HG03442 (cell line): Measurements from ENCODE around the gene PNPLA7.
"Not testable (repeated sequence)": the region's sequence is repeated elsewhere in the genome, so short reads cannot be mapped to it uniquely, and the experiment has no call there.

Experiments used
- ATAC-seq: cut with Tn5 transposase; IDR thresholded peaks from one replicate; pipeline ENCODE4 v1.9.1; 2021; ENCODE audit warnings: mild to moderate bottlenecking, moderate library complexity; ENCODE audit not compliant: unreplicated experiment

The PNPLA7 gene

DNA sequence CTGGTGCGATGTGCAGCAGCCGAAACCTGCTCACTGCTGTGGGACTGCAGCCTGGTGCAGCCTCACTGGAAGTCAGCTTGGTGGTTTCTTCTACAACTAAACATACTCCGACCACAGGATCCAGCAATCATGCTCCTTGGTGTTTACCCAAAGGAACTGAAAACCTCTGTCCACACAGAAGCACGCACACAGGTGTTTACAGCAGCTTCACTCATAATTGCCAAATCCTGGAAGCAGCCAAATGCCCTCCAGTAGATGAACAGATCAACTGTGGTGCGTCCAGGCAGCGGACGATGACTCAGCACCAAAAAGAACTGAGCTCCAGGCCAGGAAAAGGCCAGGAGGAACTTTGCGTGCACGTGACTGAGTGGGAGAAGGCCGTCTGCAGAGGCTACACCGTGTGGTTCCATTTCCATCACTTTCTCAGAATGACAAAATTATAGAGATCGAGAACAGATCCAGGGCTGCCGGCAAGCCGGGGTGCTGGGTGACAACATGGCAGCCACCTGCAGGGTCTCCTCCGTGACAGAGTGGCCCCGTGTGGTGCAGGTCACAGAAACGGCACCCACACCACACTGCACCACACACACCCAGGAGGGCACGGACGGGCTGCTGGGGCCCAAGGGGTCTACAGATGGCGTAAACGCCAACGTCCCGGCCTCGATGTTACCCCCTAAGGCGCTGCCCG lies 68.0 kb downstream of the PNPLA7 start:
- no peak for ATAC-seq

DNA sequence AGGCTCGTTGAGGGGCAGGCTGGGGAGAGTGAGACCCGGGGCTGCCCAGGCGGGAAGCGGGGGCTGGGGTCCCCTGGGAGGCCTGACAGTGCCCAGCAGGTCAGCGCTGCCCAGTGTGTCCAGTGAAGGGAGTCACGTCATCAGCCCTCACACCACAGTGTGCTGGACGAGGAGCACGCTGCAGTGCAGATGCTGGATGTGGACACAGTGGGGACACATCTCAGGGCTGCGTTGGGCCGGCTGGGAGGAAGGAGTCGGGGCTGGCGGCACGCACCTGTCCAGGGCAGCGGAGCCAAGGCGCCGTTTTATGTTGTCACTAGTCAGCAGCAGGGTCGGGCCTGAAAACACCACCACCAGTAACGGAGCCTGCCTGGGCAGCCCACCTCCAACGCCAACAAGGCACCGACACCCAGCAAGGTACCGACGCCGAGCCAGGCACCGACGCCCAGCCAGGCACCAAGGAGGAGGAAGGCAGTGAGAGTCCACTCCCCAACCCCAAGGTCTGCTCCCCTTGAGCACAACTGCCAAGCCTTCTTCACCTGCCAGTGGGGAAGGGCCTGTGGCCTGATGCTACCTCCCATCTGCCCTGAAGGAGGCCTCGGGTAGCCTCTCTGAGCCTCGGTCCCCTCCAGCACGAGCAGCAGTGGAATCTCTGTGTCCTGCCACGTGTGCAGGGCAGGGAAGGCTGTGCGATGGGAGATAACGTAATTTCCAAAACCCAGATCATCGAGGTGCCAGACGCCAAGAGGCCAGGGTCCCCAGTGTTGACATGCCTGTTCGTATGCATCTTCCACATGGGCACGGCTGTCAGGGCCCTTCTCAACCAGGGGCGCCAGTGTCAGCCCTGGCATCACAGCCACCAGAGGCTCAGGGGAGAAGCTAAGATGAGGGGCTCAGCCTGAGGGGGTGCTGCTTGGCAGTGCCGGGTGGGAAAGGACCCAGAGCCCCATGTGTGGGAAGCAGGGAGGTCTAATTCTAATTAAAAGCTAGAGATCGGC lies 69.2 kb downstream of the PNPLA7 start:
- ATAC-seq, result no peak

DNA sequence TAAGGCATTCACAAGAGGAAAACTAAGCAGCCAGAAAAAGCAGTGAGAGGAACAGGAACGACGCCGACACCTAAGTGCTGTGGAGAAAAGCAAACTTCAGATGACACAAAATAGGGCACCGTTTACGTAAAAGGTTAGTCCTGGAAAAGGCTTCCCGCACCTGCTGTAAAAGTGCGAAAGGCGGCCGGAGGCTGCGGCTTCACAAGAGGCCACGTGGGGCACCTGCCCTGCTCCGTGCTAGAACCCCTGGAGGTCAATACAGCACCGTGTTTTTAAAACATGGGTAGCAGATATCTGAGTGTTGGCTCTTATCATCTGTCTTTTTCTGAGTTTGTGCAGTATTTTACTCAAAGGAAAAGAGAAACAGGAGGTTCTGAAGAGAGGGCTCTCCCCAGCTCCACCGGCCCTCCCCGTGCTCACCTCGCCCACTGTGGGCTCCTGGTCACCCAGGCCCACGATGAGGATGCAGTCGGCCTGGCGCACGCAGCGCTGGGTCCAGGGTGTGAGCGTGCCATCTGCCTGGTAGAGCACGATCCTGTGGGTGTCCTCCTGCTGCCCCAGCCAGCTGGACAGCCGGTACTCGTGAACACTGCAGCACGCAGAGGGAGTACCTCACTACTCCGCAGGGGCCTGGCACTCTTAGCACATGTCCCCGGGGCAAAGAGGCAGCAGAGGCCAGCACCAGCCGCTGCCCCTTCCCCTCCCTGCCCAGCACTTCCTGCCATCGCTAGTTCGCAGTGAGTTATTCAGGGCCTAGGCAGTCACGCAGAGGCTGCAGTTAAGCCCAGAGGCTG lies 70.1 kb downstream of the PNPLA7 start:
- no peak for ATAC-seq

DNA sequence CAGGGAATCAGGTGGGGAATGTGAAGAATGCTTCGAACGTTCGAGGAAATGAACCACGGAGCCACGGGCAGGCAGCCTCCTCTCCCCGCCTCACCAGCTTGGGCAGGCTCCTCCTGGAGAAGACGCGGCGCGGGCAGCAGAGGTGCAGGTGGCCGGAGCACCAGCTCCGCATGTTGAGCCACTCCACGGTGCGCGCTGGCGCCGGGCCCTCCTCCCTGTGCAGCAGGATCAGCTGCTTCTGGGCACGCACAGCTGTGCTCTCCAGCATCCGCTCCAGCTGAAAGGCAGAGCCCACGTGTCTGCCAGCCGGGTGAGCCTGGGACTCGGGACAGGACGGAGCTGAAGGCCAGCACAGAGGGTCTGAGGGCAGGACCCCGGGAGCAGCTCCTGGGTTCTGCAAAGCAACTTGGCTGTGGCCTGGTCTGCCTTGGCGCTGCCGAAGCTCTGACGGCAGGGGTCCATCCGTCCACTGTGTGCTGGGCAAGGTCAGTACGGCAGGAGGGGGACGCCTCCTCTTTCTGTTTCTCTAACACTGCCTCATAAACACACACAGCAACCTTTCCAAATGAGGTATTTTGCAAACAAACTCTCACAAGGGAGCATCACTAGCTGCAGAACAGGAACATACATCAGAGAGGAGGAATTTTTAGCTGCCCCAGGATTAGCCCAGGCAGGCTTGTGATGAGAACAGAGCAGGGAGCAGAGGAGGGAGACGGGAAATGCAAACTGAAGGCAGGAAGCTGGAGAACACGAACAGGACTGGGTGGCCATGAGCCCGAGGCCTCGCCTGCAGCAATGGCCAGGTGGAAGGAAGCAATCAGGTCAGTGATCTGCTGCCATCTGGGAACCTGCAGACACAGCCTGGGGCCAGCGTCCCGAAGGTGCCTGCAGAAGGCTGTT lies 71.0 kb downstream of the PNPLA7 start:
- ATAC-seq, result no peak

DNA sequence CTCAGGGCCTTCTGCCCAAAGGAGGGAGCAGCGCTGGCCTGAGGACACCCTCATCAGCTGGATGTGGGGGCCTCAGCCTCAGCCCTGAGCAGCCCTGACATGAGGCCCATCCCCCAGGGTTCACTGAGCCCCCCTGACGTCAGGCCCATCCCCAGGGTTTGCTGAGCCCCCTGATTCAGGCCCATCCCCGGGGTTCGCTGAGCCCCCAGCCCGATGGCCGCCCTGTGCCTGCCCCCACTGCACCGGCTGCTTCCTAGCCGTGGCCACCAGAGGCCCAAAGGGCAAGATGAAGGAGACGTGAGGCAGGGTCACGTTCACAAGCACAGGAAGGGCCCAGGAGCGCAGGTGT lies 71.6 kb downstream of the PNPLA7 start:
- no peak for ATAC-seq

DNA sequence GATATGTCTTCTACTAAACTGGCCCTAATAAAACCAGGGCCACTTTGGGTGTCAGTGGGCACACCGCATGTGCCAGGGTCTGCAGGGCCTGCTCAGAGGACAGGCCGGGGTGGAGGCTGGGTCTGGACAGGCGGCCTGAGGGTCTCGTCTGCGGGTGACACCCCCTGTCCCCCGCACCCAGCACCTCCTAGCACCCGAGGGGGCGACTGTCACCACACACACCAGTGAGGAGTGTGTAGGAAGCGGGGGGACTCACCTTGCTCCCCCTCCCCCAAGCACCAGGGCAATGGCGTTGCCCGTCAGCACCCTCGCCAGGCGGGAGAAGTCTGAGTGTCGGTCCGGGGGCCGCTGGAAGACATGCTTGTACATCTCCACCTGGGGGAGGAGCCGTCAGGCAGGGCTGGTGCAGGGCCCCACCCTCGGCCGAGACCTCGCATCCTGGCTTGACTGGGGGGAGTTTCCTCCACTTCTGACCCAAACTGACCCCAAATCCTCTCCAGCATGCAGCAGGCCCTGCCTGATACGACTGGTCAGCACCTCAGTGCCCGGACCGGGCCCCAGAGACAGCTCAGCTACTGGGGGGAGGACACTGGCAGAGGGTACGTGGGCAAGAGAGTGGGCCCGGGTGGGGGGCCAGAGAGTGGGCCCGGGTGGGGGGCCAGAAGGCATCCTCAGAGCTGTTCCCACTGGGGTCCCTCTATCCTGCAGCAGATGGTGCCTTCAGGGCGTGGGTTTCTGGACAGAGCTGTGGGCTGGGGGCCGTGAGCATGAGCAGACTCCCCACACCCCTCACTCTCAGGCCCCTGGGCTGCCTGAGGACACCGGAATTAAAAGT lies 72.2 kb downstream of the PNPLA7 start:
- no peak for ATAC-seq

DNA sequence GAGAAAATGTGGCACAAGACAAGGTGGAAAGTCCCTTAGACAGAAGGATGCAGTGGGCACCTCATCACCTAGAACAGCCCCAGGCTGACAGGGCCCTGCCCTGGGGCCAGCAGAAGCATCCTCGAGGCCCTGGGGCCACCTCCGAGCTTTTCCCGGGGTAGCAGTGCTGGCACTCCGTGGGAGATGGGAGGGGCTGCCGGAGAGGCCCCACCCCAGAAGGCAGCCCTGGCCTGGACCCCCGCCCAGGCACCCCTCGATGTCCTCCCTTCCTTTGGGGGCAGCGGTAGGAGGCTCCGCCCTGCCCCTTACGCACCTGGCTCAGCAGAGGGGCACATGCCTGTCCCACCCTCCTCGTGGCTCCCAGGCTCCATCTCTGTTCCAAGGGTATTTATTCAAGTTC lies 73.3 kb downstream of the PNPLA7 start:
- no peak for ATAC-seq

DNA sequence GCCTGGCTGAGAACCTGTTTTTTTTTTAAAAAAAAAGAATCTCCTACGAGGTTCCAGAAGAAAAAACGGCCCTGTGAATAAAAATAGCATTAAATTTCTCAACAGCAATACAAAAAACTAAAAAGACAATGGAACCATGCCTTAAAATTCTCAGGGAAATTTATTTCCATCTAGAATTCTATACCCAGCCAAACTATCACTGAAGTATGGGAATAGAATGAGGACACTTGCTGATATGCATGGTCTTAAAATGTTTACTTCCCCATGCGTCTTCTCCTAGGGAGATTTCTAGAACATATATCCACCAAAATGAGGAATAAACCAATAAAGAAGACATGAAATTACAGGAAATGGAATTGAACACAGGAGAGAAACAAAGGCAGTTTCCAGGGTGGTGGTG lies 74.5 kb downstream of the PNPLA7 start:
- no peak for ATAC-seq

DNA sequence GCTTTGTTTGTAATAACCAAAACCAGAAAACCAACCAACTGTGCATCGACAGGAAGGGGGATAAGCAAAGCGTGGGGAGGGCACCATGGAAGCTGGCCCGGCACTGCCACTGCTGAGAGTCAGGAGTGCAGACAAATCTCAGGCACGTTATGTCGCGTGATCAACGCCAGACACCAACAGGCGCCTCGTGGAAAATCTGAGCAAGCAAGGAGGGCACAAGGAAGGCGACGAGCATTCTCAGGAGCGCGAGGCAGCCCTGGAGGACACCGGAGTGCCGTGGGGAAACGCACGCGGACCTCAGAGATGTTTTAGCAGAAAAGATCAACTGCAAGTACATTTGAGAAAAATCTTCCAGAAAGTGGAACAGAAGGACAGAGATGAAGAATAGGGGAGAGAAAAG lies 75.9 kb downstream of the PNPLA7 start:
- no peak for ATAC-seq

DNA sequence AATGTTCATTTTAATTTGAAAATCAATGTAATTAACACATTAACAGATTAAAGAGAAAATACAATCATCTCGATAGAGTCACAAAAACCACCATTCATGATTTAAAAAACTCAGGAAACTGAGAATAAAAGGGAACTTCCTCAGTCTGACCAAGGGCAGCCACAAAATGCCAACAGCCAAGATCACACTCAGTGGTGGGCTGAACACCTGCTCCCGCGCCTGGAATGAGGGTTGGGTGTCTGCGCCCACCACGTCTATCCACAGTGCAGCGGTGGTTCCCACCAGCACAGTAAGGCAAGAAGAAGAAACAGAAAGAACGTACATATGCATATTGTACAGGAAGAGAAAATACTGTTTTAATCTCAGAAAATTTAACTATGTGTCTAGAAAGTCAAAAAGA lies 79.4 kb downstream of the PNPLA7 start:
- no peak for ATAC-seq

DNA sequence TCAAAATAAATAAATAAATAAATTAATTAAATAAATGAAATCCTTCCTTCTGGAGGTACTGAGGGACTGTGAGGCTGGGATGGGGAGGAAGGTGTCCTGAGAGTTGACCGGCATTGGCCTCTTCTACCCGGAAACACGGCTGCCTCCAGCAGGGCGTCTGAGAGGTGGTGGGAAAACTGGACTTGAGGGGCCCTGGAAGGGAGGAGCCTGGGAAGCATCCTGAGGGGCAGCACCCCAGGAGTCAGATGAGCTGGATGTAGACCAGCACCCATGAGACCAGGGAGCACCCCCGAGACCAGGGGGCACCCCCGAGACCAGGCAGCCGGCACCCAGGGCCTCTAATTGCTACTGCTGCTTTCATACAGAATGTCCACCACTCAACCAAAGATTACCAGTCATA lies 82.3 kb downstream of the PNPLA7 start:
- no peak for ATAC-seq

DNA sequence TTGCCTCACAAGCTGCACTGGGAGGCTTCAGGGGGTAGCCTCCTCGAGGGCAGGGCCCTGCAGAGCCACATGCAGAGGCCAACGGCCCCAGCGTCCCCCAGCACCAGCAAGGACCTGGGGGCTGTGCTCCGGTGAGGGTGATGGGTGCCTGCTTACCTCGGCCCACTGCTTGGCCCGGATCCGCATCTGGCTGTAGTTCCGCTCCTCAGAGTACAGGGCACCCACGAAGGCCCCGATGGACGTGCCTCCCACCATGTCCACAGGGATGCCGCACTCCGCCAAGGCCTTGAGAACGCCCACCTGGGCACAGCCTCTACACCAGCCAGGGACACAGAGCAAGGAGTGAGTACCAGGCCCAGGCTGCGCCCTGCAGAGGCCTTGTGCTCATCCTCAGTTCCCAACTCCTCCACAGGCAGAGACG lies 83.0 kb downstream of the PNPLA7 start:
- no peak for ATAC-seq

DNA sequence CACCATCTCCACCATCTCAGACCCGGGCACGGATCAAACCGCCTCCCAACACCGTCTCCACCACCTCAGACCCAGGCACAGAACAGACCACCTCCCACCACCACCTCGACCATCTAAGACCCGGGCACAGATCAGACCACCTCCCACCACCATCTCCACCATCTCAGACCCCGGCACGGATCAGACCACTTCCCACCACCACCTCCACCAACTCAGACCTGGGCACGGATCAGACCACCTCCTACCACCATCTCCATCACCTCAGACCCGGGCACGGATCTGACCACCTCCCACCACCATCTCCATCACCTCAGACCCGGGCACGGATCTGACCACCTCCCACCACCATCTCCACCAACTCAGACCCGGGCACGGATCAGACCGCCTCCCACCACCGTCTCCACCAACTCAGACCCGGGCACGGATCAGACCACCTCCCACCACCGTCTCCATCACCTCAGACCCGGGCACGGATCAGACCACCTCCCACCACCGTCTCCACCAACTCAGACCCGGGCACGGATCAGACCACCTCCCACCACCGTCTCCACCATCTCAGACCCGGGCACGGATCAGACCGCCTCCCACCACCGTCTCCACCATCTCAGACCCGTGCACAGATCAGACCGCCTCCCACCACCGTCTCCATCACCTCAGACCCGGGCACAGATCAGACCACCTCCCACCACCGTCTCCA lies 83.7 kb downstream of the PNPLA7 start:
- not testable (repeated sequence) for ATAC-seq

DNA sequence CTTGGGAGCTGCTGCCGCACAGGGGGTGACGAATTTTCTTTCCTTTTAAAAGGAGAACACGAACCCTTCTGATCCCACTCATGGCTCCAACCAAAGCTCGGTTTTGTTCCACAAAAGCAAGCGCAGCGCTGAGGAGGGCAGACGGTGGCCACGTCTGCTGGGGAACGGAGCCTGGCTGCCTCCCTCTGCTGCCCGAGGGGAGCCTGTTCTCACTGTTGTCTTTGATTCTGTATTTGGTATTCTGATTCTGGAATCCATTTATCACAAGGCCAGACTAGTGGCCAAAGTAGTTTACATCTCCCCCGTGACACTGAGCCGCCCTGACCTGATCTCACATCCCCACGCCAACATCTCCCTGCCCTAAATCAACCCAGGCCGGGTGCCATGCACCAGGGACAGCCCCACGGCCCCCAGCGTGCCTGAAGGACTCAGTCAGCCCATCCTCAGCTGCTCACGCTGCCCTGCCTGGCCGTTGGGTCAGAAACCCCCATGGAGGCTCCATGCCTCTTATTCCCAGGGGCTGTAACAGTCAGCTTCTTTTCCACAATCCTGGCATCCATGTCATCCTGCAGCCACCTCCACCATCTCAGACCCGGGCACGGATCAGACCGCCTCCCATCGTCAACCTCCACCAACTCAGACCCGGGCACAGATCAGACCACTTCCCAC lies 84.3 kb downstream of the PNPLA7 start:
- no peak for ATAC-seq

DNA sequence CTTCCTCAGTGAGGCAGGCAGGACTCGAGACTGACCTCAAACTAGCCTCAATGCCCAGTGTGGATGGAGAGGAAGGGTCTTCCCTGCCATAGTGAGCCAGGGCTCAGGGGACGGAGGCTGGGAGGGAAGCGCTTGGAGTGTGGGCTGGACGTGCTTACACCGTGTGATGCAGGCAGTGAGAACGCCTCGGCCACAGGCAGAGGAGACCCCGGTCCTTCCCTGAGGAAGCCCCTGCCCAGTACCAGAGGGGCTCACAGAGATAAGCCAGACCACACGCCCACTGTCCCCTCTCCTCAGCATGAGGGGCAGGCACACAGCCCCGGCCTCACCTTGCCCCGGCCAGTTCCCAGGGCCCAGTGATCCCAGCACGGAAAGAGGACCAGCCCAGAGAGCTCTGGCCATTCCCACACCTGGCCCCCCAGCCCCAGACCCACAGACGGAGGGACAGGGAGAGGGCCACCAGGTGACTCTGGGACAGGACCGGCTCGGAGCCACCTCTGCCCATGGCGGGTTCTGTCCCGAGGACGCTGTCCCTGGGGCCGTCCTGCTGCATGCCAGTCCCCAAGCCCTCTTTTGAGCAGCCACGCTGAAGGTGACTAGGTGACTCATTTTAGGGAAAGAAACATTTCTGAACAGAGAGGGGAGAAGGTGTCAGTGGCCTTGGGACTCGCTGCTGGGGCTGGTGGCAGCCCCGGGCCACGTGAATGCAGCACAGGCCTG lies 85.0 kb downstream of the PNPLA7 start:
- no peak for ATAC-seq

DNA sequence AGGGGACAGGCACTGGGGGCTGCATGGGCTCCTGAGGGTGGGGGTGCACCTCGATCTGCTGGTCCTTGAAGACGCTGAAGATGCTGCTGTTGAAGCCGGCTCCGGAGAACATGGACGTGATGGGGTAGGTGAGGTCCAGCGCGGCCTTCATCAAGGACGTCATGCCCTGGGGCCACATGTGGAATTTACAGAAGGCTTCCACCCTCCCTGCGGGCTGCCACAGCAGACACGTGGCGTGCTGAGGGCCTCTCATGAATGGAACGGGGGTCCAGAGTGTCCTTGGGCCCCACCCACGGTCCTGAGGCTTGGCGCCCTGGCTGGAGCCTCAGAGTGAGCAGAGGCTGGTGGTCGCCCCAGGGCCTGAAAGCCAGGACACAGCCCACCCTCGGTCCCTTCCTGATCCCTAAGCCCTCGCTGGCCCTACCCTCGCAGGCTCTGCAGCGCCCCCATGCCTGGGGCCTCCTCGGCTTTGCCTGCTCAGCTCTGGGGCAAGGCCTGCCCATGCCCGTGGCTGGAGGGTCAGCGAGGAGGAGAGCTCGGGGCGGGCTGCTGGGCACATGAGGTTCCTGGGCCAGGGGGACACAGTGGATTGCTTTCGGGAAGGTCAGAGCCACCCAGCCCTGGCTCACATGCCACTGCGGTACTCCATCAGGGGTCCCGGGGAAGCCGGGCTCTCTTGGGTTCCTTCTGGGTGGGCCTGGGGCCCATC lies 85.8 kb downstream of the PNPLA7 start:
- ATAC-seq, result no peak

DNA sequence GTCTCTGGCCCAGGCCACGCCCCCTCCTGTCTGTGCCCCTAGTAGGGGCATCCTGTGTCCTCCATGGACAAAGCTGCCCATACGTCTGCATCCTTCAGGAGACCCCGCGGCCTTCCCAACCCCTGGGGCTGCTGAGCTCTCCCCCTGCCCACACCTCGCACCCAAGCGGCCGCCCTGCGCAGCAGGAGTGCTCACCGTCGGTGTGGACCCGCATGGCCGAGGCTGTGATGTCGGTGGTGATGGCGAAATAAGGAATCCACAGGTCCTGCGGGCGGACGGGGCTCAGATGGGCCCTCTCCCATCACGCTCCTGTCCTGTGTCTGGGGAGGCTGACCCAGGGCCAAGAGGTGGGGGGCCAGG lies 86.3 kb downstream of the PNPLA7 start:
- no peak for ATAC-seq
